ENCODE data around the gene SDCBP2. TPM values are rescaled to one million over a fixed set of nuclear protein-coding genes. Genes with fewer than 3 reads are reported as not detected.

SDCBP2 gene
- total RNA-seq, 2 donors from 2014 or later: 1.5 to 5.1 TPM

DNA sequence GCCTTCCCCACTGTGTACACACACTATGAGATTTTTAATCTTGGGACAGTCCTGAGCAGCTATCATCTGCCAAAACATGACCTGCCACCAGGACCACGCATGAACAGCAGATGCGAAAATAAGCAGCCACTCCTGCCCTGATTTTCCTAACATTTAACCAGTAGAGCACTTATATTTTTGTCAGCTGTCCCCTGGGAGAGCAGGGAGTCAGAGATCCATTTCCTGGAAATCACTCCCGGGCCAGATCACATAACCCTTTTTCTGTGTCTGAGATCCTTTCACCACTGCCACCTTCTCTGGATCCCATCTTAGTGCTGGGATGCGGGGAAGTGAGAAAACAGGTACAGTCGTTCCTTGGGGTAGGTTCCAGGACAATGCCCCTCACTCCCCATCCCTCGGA lies 5.7 kb downstream of the SDCBP2 start:
- H3K27ac Mint-ChIP-seq: no peak overlapping the region
- peaks cover 7% of the 10 kb centered on the region for H3K27me3 Mint-ChIP-seq (ENCODE audit: insufficient read depth)
- Histone ChIP-seq H3K36me3 (ENCODE audit: control insufficient read depth, insufficient read depth, low read length) (no peaks in the 10 kb centered on the region), H3K27me3 (ENCODE audit: control insufficient read depth, insufficient read depth, low read length, poor library complexity, severe bottlenecking) (no peaks in the 10 kb centered on the region), H3K27ac (ENCODE audit: low read depth, low read length) (no peak overlapping the region), H3K9me3 (ENCODE audit: control insufficient read depth, low read length) (no peaks in the 10 kb centered on the region), H3K4me3 (ENCODE audit: low read length) (no peak overlapping the region), H3K4me1 (ENCODE audit: control insufficient read depth, insufficient read depth, low read length) (peaks cover 5% of the 10 kb centered on the region), H3K9ac (ENCODE audit: extremely low read depth, low read length, poor library complexity, severe bottlenecking) (no peak overlapping the region)
- TF ChIP-seq, protein P1, sequence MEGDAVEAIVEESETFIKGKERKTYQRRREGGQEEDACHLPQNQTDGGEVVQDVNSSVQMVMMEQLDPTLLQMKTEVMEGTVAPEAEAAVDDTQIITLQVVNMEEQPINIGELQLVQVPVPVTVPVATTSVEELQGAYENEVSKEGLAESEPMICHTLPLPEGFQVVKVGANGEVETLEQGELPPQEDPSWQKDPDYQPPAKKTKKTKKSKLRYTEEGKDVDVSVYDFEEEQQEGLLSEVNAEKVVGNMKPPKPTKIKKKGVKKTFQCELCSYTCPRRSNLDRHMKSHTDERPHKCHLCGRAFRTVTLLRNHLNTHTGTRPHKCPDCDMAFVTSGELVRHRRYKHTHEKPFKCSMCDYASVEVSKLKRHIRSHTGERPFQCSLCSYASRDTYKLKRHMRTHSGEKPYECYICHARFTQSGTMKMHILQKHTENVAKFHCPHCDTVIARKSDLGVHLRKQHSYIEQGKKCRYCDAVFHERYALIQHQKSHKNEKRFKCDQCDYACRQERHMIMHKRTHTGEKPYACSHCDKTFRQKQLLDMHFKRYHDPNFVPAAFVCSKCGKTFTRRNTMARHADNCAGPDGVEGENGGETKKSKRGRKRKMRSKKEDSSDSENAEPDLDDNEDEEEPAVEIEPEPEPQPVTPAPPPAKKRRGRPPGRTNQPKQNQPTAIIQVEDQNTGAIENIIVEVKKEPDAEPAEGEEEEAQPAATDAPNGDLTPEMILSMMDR (conservative IDR thresholded peaks at IDR 0.05): no peak
- DNase-seq: peak; percentile 30
- peaks cover 7% of the 10 kb centered on the region for H3K4me1 Mint-ChIP-seq
- no peaks in the 10 kb centered on the region for H3K36me3 Mint-ChIP-seq (ENCODE audit: low read depth)
- H3K4me3 Mint-ChIP-seq: no peak overlapping the region
- H3K9me3 Mint-ChIP-seq: no peaks in the 10 kb centered on the region
- WGBS, 2 experiments (ENCODE audit: insufficient coverage in 1 of 2, insufficient read length in 1 of 2): 90 to 96% methylated on average over 4 to 6 of the region's 6 CpGs

DNA sequence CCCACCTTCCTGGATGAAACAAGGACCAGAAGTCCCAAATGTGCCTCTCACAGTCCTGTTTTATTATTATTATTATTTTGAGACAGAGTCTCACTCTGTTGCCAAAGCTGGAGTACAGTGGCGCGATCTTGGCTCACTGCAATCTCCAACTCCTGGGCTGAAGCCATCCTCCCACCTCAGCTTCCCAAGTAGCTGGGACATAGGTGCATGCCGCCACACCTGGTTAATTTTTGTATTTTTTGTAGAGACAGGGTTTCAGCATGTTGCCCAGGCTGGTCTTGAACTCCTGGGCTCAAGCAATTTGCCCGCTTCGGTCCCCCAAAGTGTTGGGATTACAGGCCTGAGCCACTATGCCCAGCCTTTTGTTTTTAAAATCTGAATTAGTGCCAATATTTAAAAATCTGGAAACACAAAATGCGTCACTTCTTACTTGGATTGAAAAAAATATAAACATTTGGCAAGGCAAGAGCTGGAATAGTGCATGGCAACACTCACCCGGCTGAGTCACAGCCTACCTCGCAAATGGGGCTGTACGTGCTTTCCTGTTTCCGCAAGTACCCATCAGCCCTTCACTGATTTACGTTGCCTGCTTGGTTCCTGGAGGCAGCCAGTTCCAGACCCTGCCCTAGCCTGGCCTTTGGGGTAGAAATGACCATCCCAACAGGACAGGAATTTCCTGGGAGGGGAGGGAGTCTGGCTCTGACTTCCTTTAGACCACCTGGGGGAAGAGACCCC lies 6.3 kb downstream of the SDCBP2 start:
- DNase-seq: peak; percentile 35
- H3K27ac Mint-ChIP-seq: no peak overlapping the region
- H3K9me3 Mint-ChIP-seq: no peaks in the 10 kb centered on the region
- H3K36me3 Mint-ChIP-seq (ENCODE audit: low read depth): no peaks in the 10 kb centered on the region
- H3K27me3 Mint-ChIP-seq (ENCODE audit: insufficient read depth): peaks cover 12% of the 10 kb centered on the region
- Histone ChIP-seq H3K27ac (ENCODE audit: low read depth, low read length) (no peak overlapping the region), H3K4me3 (ENCODE audit: low read length) (no peak overlapping the region), H3K36me3 (ENCODE audit: control insufficient read depth, insufficient read depth, low read length) (no peaks in the 10 kb centered on the region), H3K4me1 (ENCODE audit: control insufficient read depth, insufficient read depth, low read length) (peaks cover 5% of the 10 kb centered on the region), H3K9ac (ENCODE audit: extremely low read depth, low read length, poor library complexity, severe bottlenecking) (no peak overlapping the region), H3K27me3 (ENCODE audit: control insufficient read depth, insufficient read depth, low read length, poor library complexity, severe bottlenecking) (no peaks in the 10 kb centered on the region), H3K9me3 (ENCODE audit: control insufficient read depth, low read length) (no peaks in the 10 kb centered on the region)
- no peak overlapping the region for H3K4me3 Mint-ChIP-seq
- 94% methylated on average over 11 of the region's 11 CpGs for WGBS, 2 experiments (ENCODE audit: insufficient coverage in 1 of 2, insufficient read length in 1 of 2)
- peaks cover 3% of the 10 kb centered on the region for H3K4me1 Mint-ChIP-seq
- TF ChIP-seq, protein P1 (conservative IDR thresholded peaks at IDR 0.05): no peak

DNA sequence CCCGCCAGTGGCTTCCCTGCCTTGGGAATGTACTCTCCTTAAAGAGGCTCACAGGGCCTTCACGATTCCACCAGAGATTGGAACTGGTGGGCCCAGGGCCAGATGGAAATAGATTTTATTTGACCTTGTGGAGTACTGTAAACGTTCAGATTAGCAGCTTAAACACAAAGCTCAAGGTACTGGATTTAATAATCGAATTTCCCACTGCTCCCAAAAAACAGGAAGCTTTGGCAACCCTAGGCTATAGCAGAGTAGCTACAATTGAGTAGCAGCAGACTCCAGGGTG lies 7.3 kb downstream of the SDCBP2 start:
- TF ChIP-seq, protein P1 (conservative IDR thresholded peaks at IDR 0.05): no peak
- Histone ChIP-seq H3K27ac (ENCODE audit: low read depth, low read length) (no peak overlapping the region), H3K4me3 (ENCODE audit: low read length) (no peak overlapping the region), H3K9me3 (ENCODE audit: control insufficient read depth, low read length) (no peaks in the 10 kb centered on the region), H3K9ac (ENCODE audit: extremely low read depth, low read length, poor library complexity, severe bottlenecking) (no peak overlapping the region), H3K36me3 (ENCODE audit: control insufficient read depth, insufficient read depth, low read length) (no peaks in the 10 kb centered on the region), H3K4me1 (ENCODE audit: control insufficient read depth, insufficient read depth, low read length) (no peaks in the 10 kb centered on the region), H3K27me3 (ENCODE audit: control insufficient read depth, insufficient read depth, low read length, poor library complexity, severe bottlenecking) (peaks cover 4% of the 10 kb centered on the region)
- 86 to 96% methylated on average over 4 of the region's 4 CpGs for WGBS, 2 experiments (ENCODE audit: insufficient coverage in 1 of 2, insufficient read length in 1 of 2)
- peaks cover 18% of the 10 kb centered on the region for H3K27me3 Mint-ChIP-seq (ENCODE audit: insufficient read depth)
- no peak overlapping the region for H3K27ac Mint-ChIP-seq
- H3K36me3 Mint-ChIP-seq (ENCODE audit: low read depth): no peaks in the 10 kb centered on the region
- no peak overlapping the region for H3K4me3 Mint-ChIP-seq
- no peak for DNase-seq
- no peaks in the 10 kb centered on the region for H3K4me1 Mint-ChIP-seq
- H3K9me3 Mint-ChIP-seq: no peaks in the 10 kb centered on the region
